ENCODE data around the gene ZAR1. TPM values are rescaled to one million over a fixed set of nuclear protein-coding genes. Genes with fewer than 3 reads are reported as not detected.

Gene ZAR1
- total and polyA plus RNA-seq, 7 donors: not detected

DNA sequence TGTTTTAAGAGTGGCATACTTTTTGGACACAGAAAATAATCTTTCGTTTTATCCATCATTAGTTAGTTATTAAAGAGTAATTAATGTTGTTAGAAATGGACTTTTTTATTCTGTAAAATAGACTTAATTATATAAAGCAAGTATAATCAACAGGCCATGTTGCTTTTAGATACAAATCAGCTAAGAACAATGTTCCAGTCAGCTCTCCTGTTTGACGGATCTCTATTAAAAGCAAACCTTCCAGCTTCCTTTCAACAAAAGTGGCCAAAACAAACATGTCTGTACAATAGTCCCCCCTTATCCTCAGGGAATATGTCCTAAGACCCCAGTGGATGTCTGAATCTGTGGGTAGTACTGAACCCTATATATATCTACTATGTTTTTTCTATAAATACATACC is 11.8 kb upstream of the ZAR1 start:
- TF ChIP-seq, protein P1, sequence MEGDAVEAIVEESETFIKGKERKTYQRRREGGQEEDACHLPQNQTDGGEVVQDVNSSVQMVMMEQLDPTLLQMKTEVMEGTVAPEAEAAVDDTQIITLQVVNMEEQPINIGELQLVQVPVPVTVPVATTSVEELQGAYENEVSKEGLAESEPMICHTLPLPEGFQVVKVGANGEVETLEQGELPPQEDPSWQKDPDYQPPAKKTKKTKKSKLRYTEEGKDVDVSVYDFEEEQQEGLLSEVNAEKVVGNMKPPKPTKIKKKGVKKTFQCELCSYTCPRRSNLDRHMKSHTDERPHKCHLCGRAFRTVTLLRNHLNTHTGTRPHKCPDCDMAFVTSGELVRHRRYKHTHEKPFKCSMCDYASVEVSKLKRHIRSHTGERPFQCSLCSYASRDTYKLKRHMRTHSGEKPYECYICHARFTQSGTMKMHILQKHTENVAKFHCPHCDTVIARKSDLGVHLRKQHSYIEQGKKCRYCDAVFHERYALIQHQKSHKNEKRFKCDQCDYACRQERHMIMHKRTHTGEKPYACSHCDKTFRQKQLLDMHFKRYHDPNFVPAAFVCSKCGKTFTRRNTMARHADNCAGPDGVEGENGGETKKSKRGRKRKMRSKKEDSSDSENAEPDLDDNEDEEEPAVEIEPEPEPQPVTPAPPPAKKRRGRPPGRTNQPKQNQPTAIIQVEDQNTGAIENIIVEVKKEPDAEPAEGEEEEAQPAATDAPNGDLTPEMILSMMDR (IDR thresholded peaks at IDR 0.05): no peak
- intact Hi-C loops (cut with DNase I): no loop called here
- DNase-seq: no peak
- H3K27ac ChIP-seq: no peak overlapping the region
- peaks cover 0 to 5% (median 2%) of the 10 kb centered on the region in 4 donors for H3K4me1 ChIP-seq
- no peak overlapping the region for H3K4me3 ChIP-seq
- 87 to 91% methylated on average over 2 of the region's 2 CpGs for WGBS, 2 donors
- peaks cover 0 to 28% (median 15%) of the 10 kb centered on the region in 3 donors for H3K27me3 ChIP-seq
- H3K9me3 ChIP-seq: no peaks in the 10 kb centered on the region
- no peaks in the 10 kb centered on the region for H3K36me3 ChIP-seq

DNA sequence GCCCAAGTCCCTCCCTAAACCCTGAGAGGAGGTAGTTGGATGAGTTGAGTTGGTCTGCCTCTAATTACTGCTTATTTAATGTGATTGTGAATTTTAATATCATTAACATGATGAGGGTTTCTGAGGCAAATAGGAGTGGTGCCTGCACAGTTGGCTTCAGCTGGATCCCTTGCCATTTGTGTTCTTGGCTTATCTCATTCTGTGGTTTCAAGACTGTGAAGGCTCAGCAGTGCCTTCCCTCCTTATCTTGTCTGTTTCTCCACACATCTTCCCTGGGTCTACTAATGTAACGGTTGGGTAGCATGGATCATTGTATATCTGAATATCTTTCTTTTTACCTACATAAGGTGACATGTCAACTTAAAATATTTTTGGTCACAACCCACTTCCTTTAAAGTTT is 8.5 kb upstream of the ZAR1 start:
- Histone ChIP-seq H3K9me3 (no peaks in the 10 kb centered on the region), H3K4me1 (peaks cover 0 to 14% (median 9%) of the 10 kb centered on the region in 4 donors), H3K4me3 (no peak overlapping the region), H3K27ac (no peak overlapping the region), H3K27me3 (peaks cover 20 to 61% (median 46%) of the 10 kb centered on the region in 3 donors), H3K36me3 (no peaks in the 10 kb centered on the region)
- intact Hi-C loops (cut with DNase I): no loop called here
- 88 to 89% methylated on average over 1 of the region's 1 CpG for WGBS, 2 donors
- no peak for DNase-seq
- no peak for TF ChIP-seq POLR2A (IDR thresholded peaks at IDR 0.05)
- TF ChIP-seq, protein P1 (IDR thresholded peaks at IDR 0.05): no peak

DNA sequence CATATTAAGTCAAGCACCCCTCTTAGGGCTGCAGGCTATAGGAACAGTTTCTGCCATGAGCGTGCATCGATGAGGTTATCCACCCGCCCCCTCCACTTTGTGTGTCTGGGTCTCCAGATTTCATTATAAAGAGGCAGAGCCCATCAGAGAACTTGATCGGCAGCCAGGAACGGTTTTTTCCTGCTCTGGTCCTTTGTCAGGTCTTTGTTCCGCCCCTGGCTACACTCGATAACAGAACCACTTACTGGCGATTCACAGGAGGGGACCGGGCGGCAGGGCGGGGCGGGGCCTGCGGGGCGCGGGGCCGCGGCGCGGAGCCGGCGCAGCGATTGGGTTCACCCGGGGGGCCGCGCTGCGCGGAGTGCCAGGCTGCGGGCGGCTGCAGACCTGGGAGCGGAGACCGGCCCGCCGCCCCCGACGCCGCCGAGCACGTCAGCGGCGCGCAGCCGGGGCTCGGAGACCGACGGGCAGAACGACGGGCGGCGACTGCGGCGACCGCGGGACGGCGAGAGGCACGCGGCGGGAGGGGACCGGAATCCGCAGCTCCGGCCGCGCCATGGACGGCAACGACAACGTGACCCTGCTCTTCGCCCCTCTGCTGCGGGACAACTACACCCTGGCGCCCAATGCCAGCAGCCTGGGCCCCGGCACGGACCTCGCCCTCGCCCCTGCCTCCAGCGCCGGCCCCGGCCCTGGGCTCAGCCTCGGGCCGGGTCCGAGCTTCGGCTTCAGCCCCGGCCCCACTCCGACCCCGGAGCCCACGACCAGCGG is 6.9 kb upstream of the ZAR1 start, which contains the start of gene SLC10A4:
TSS of gene SLC10A4 (plus strand) at position 338 of the 771 bp plus-strand sequence. CDS start at position 557, 219 bp downstream.
- Histone ChIP-seq H3K36me3 (no peaks in the 10 kb centered on the region), H3K4me3 (peak within 1 kb of the TSS in 3 of 4 donors; percentile 17 to 34 (median 30)), H3K27ac (no peak within 1 kb of the TSS), H3K27me3 (peaks cover 23 to 77% (median 52%) of the 10 kb centered on the region in 3 donors), H3K9me3 (no peaks in the 10 kb centered on the region), H3K4me1 (peaks cover 0 to 14% (median 9%) of the 10 kb centered on the region in 4 donors)
- 3% methylated on average over 85 of the region's 85 CpGs for WGBS, 2 donors
- intact Hi-C loops (cut with DNase I): no loop called here
- DNase-seq: no peak
- TF ChIP-seq EP300 (IDR thresholded peaks at IDR 0.05) (no peak), POLR2A (IDR thresholded peaks at IDR 0.05) (no peak), POLR2AphosphoS5 (IDR thresholded peaks at IDR 0.05) (no peak)
- TF ChIP-seq, protein P1 (IDR thresholded peaks at IDR 0.05): no peak

DNA sequence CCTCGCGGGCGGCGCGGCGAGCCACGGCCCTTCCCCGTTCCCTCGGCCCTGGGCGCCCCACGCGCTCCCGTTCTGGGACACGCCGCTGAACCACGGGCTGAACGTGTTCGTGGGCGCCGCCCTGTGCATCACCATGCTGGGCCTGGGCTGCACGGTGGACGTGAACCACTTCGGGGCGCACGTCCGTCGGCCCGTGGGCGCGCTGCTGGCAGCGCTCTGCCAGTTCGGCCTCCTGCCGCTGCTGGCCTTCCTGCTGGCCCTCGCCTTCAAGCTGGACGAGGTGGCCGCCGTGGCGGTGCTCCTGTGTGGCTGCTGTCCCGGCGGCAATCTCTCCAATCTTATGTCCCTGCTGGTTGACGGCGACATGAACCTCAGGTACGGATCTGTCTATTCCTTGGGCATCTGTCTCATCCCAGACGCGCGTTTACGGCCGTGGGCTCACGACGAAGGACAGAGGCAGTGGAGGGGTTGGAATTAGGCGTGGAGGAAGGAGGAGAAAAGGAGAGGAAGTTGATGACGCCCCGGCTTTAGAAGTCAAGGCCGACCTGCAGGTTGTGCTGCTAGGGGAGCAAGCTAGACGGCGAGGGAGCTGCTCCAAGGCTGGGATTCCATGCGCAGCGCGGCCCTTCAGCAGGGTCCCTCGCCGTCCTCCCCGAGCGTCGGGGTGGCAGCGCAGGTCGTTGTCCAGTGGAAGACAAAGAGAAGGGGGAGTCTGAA is 6.1 kb upstream of the ZAR1 start:
- intact Hi-C loops (cut with DNase I): no loop called here
- 8 to 9% methylated on average over 66 of the region's 66 CpGs for WGBS, 2 donors
- Histone ChIP-seq H3K4me1 (peaks cover 0 to 14% (median 9%) of the 10 kb centered on the region in 4 donors), H3K27ac (no peak overlapping the region), H3K4me3 (peak overlapping the region in 3 of 4 donors; percentile 17 to 34 (median 30)), H3K27me3 (peaks cover 25 to 85% (median 57%) of the 10 kb centered on the region in 3 donors), H3K36me3 (no peaks in the 10 kb centered on the region), H3K9me3 (no peaks in the 10 kb centered on the region)
- TF ChIP-seq POLR2AphosphoS5 (IDR thresholded peaks at IDR 0.05) (no peak), POLR2A (IDR thresholded peaks at IDR 0.05) (no peak), EP300 (IDR thresholded peaks at IDR 0.05) (no peak)
- TF ChIP-seq, protein P1 (IDR thresholded peaks at IDR 0.05): no peak
- no peak for DNase-seq

Data from sigmoid colon (tissue), 7 donors.